ENCODE data around the gene SLC4A8.
A peak's percentile ranks its signal among the peaks of the same experiment; 100 is the strongest.
"Not testable (repeated sequence)": the region's sequence is repeated elsewhere in the genome, so short reads cannot be mapped to it uniquely, and the experiment has no call there.

The SLC4A8 gene

GRCh38 chr12:51448618-51449256, 24.1 kb downstream of the SLC4A8 start:
- H3K4me3 ChIP-seq (ENCODE audit: low read depth, low read length), result no peak overlapping the region

GRCh38 chr12:51449580-51450246, 25.1 kb downstream of the SLC4A8 start:
- H3K4me3 ChIP-seq (ENCODE audit: low read depth, low read length), result no peak overlapping the region
- TF ChIP-seq MYC (IDR thresholded peaks at IDR 0.05; ENCODE audit: low read depth, low read length), result no peak
- TF ChIP-seq CTCF (IDR thresholded peaks at IDR 0.05; ENCODE audit: low read depth, low read length), result no peak
- no peak for TF ChIP-seq MAX (IDR thresholded peaks at IDR 0.05; ENCODE audit: low read depth, low read length)
- TF ChIP-seq POLR2A (IDR thresholded peaks at IDR 0.05; ENCODE audit: extremely low read depth, insufficient read length), result no peak
- DNase-seq (ENCODE audit: low read depth), result no peak

More at GRCh38 chr12:51448618-51449256, 24.1 kb downstream of the SLC4A8 start:
- no peak for TF ChIP-seq MAX (IDR thresholded peaks at IDR 0.05; ENCODE audit: low read depth, low read length)
- TF ChIP-seq POLR2A (IDR thresholded peaks at IDR 0.05; ENCODE audit: extremely low read depth, insufficient read length), result no peak
- TF ChIP-seq CTCF (IDR thresholded peaks at IDR 0.05; ENCODE audit: low read depth, low read length), result no peak
- no peak for TF ChIP-seq MYC (IDR thresholded peaks at IDR 0.05; ENCODE audit: low read depth, low read length)
- DNase-seq (ENCODE audit: low read depth), result peak; percentile 11

- H3K4me3 ChIP-seq (ENCODE audit: low read depth, low read length), result no peak overlapping the region
- DNase-seq (ENCODE audit: low read depth), result no peak
- TF ChIP-seq MYC (IDR thresholded peaks at IDR 0.05; ENCODE audit: low read depth, low read length), result no peak
- TF ChIP-seq CTCF (IDR thresholded peaks at IDR 0.05; ENCODE audit: low read depth, low read length), result no peak
- no peak for TF ChIP-seq POLR2A (IDR thresholded peaks at IDR 0.05; ENCODE audit: extremely low read depth, insufficient read length)
- no peak for TF ChIP-seq MAX (IDR thresholded peaks at IDR 0.05; ENCODE audit: low read depth, low read length)
These were observed 25.7 kb downstream of the SLC4A8 start for GRCh38 chr12:51450333-51450732.

- TF ChIP-seq CTCF (IDR thresholded peaks at IDR 0.05; ENCODE audit: low read depth, low read length) (no peak), MYC (IDR thresholded peaks at IDR 0.05; ENCODE audit: low read depth, low read length) (no peak), MAX (IDR thresholded peaks at IDR 0.05; ENCODE audit: low read depth, low read length) (no peak), POLR2A (IDR thresholded peaks at IDR 0.05; ENCODE audit: extremely low read depth, insufficient read length) (no peak)
These were observed 26.2 kb downstream of the SLC4A8 start for GRCh38 chr12:51450806-51451205.

GRCh38 chr12:51454016-51454415, 29.4 kb downstream of the SLC4A8 start:
- DNase-seq (ENCODE audit: low read depth); H3K4me3 ChIP-seq (ENCODE audit: low read depth, low read length): not testable (repeated sequence)

More at GRCh38 chr12:51450806-51451205, 26.2 kb downstream of the SLC4A8 start:
- no peak overlapping the region for H3K4me3 ChIP-seq (ENCODE audit: low read depth, low read length)
- DNase-seq (ENCODE audit: low read depth), result no peak

- not testable (repeated sequence) for DNase-seq (ENCODE audit: low read depth); H3K4me3 ChIP-seq (ENCODE audit: low read depth, low read length)
These were observed 30.4 kb downstream of the SLC4A8 start for GRCh38 chr12:51455050-51455449.

GRCh38 chr12:51458635-51459034, 34.0 kb downstream of the SLC4A8 start:
- DNase-seq (ENCODE audit: low read depth), result no peak
- TF ChIP-seq POLR2A (IDR thresholded peaks at IDR 0.05; ENCODE audit: extremely low read depth, insufficient read length), result no peak
- TF ChIP-seq MAX (IDR thresholded peaks at IDR 0.05; ENCODE audit: low read depth, low read length), result no peak
- TF ChIP-seq MYC (IDR thresholded peaks at IDR 0.05; ENCODE audit: low read depth, low read length), result no peak
- no peak overlapping the region for H3K4me3 ChIP-seq (ENCODE audit: low read depth, low read length)

All from NB4 (cell line).